ENCODE measurements around the gene IL17C.

DNA sequence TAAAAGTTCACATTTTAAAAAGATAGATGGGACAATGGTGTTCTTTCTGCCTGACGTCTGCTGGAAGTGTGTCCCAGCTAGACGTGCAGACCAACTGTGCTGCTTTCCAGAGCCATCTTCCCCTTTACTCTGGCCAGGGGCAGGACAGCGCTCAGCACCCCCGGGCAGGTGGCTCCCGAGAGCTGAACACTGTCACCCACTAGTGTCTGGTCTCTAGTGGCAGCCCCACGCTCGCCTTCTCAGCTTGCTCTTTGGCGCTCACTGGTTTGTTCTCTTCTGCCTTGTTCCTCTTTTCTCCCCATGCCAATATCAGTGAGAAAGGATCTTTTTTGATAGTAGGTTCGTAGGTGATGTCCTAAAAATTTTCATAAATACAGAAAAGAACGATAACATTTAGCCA lies 42.5 kb upstream of the IL17C start:
- TF ChIP-seq, protein P1, sequence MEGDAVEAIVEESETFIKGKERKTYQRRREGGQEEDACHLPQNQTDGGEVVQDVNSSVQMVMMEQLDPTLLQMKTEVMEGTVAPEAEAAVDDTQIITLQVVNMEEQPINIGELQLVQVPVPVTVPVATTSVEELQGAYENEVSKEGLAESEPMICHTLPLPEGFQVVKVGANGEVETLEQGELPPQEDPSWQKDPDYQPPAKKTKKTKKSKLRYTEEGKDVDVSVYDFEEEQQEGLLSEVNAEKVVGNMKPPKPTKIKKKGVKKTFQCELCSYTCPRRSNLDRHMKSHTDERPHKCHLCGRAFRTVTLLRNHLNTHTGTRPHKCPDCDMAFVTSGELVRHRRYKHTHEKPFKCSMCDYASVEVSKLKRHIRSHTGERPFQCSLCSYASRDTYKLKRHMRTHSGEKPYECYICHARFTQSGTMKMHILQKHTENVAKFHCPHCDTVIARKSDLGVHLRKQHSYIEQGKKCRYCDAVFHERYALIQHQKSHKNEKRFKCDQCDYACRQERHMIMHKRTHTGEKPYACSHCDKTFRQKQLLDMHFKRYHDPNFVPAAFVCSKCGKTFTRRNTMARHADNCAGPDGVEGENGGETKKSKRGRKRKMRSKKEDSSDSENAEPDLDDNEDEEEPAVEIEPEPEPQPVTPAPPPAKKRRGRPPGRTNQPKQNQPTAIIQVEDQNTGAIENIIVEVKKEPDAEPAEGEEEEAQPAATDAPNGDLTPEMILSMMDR (conservative IDR thresholded peaks at IDR 0.05; ENCODE audit: low read length), result no peak
- no peak for TF ChIP-seq EZH2phosphoT487 (IDR thresholded peaks at IDR 0.05; ENCODE audit: borderline replicate concordance, low read depth, low read length)
